ENCODE data around the gene RC3H2. TPM values are rescaled to one million over a fixed set of nuclear protein-coding genes. Genes with fewer than 3 reads are reported as not detected.
A peak's percentile ranks its signal among the peaks of the same experiment; 100 is the strongest.
"Not testable (repeated sequence)": the region's sequence is repeated elsewhere in the genome, so short reads cannot be mapped to it uniquely, and the experiment has no call there.

The RC3H2 gene
- total RNA-seq, 1 donor = 58.8 TPM

DNA sequence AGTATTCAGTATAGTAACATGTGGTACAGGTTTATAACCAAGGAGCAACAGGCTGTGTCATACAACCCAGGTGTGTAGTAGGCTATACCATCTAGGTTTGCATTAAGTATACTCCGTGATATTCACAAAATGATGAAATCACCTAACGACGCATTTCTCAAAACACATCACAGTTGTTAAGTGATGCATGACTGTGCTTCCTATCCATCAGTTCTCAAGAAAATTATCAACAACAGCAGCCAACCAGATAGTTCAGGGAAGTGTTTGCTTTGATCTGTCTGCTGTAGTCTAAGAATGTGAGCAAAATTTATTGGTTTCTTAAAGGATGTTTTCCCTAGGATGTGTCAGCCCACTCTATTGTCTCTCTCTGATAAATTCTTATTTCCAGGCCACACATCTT lies 18.8 kb upstream of the RC3H2 start:
- DNase-seq (ENCODE audit: low read depth) = no peak
- no peak overlapping the region for H3K4me3 ChIP-seq (ENCODE audit: low read depth, low read length)
- TF ChIP-seq, protein P1, sequence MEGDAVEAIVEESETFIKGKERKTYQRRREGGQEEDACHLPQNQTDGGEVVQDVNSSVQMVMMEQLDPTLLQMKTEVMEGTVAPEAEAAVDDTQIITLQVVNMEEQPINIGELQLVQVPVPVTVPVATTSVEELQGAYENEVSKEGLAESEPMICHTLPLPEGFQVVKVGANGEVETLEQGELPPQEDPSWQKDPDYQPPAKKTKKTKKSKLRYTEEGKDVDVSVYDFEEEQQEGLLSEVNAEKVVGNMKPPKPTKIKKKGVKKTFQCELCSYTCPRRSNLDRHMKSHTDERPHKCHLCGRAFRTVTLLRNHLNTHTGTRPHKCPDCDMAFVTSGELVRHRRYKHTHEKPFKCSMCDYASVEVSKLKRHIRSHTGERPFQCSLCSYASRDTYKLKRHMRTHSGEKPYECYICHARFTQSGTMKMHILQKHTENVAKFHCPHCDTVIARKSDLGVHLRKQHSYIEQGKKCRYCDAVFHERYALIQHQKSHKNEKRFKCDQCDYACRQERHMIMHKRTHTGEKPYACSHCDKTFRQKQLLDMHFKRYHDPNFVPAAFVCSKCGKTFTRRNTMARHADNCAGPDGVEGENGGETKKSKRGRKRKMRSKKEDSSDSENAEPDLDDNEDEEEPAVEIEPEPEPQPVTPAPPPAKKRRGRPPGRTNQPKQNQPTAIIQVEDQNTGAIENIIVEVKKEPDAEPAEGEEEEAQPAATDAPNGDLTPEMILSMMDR (IDR thresholded peaks at IDR 0.05; ENCODE audit: insufficient read depth, low read length) = no peak

DNA sequence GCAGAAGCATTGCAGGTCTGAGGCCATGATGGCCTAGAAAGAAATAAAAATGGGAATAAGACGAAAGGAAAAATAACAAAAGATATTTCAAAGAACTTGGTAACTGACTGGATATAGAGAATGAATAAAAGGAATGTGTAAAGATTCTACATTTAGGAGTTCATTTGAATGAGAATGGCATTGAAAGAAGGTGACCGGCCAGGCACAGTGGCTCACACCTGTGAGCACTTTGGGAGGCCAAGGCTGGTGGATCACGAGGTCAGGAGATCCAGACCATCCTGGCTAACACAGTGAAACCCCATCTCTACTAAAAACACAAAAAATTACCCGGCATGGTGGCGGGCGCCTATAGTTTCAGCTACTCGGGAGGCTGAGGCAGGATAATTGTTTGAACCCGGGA lies 17.6 kb upstream of the RC3H2 start:
- TF ChIP-seq, protein P1 (IDR thresholded peaks at IDR 0.05; ENCODE audit: insufficient read depth, low read length) = no peak
- H3K4me3 ChIP-seq (ENCODE audit: low read depth, low read length) = no peak overlapping the region
- no peak for DNase-seq (ENCODE audit: low read depth)

DNA sequence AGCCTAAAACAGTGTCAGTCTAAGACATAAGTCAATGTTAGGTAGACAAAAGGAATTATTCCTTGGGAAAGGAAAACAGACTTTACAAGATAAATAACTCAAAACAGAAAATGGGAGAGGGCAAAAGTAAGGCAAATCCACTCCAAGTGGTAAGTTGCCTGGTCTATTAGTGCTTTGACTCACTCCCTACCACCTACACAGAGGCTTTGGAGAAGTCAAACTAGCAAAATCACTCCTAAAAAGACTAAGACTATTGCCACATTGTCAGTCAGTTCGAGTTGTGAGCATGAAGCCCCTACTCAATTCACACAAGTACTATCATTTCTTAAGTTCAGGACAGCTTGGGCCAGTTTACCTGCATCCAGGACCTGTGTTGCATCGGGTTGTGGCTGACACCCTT lies 13.2 kb upstream of the RC3H2 start:
- TF ChIP-seq, protein P1 (IDR thresholded peaks at IDR 0.05; ENCODE audit: insufficient read depth, low read length) = no peak
- no peak overlapping the region for H3K4me3 ChIP-seq (ENCODE audit: low read depth, low read length)
- DNase-seq (ENCODE audit: low read depth) = no peak

DNA sequence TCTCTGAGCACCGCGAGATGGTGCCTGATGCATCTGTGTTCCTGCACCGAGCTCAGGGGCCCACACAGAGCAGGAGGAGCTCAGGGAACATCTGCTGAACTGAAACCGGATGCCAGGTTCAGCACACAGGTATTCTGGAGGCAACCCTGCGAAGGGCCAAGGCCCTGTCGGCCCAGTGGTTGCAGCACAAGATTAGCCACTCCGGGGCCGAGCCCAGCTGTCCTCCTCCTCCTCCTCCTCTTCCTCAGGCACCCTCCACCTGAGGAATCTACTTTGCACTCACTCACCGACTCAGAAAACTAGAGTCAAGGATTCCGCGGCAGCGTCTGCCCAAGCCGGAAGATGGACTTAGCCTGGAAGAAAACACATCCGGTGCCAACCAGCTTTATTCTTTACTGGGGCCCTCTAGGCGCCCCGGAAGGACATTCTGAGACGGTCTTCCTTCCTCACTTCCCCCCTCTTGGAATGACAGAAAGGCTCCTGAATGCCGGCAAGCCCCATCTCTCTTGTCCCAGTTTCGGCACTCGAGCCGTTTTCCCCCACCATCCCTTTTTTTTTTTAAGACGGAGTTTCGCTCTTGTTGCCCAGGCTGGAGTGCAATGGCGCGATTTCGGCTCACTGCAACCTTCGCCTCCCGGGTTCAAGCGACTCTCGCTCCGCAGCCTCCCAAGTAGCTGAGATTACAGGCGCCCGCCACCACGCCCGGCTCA lies 8.0 kb upstream of the RC3H2 start, which contains the start of gene ZBTB6:
Gene ZBTB6 (minus strand): TSS at position 360 of the 710 bp plus-strand sequence. CDS start 1,251 bp downstream, outside the sequence.
- TF ChIP-seq, protein P1 (IDR thresholded peaks at IDR 0.05; ENCODE audit: insufficient read depth, low read length) = no peak
- H3K4me3 ChIP-seq (ENCODE audit: low read depth, low read length) = peak within 1 kb of the TSS; percentile 95
- peak; percentile 84 for DNase-seq (ENCODE audit: low read depth)

DNA sequence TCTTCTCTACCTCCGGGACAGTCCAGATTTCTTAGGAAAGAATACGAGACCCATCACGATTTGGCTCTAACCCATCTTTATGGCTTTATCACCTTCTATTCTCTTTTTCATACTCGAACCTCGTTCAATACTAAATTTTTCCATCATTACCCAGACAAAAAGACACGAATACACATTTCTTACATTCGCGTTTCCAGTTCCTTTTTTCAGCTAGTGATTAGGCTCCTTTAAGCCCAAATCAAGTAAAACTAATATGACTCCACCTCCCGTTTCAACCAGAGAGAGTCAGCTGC lies 7.5 kb upstream of the RC3H2 start:
- TF ChIP-seq, protein P1 (IDR thresholded peaks at IDR 0.05; ENCODE audit: insufficient read depth, low read length) = no peak
- H3K4me3 ChIP-seq (ENCODE audit: low read depth, low read length) = peak overlapping the region; percentile 95
- no peak for DNase-seq (ENCODE audit: low read depth)

DNA sequence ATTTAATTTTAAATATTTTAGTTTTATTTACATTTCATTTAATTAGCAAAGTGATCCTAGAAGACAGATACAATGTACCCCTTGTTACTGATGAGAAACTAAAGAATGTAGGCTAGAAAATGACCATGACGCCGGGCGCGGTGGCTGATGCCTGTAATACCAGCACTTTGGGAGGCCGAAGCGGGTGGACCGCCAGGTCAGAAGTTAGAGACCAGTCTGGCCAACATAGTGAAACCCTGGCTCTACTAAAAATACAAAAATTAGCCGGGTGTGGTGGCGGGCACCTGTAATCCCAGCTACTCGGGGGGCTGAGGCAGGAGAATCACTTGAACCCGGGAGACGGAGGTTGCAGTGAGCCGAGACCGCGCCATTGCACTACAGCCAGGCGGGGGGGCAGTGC lies 963 bp upstream of the RC3H2 start:
- DNase-seq (ENCODE audit: low read depth); H3K4me3 ChIP-seq (ENCODE audit: low read depth, low read length): not testable (repeated sequence)

DNA sequence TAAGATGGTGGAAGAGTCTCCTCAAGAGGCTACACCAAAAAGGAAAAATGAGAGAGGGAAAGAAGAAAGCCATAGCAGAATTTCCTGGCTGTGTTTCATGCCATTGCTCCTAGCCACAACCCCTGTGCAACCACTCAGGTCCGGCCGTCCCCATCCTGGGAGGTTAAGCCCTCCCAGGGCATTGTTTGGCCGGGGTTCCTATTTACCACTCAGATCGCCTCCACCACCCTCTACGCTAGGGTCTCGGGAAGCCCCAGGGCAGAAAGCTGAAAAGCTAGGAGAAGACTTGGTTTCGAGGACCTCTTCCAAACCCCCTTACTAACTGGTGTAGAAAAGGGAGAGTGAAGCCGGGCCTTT lies 715 bp downstream of the RC3H2 start:
- TF ChIP-seq, protein P1 (IDR thresholded peaks at IDR 0.05; ENCODE audit: insufficient read depth, low read length) = no peak
- peak; percentile 43 for DNase-seq (ENCODE audit: low read depth)
- peak overlapping the region; percentile 86 for H3K4me3 ChIP-seq (ENCODE audit: low read depth, low read length)
